Activated CD4-positive, CD25-positive, alpha-beta regulatory T cell treated with anti-CD3 and anti-CD28 coated beads, Interleukin-2, amount 50 U/mL, for 16 hours (primary cell): ENCODE data around the gene KIAA1217.
"Not testable (repeated sequence)": the region's sequence is repeated elsewhere in the genome, so short reads cannot be mapped to it uniquely, and the experiment has no call there.

ENCODE experiments used
- DNase-seq: peaks from one replicate; pipeline ENCODE4 v3.0.0-alpha.2; 2020; ENCODE audit warnings: low read depth, low spot score

KIAA1217 gene

DNA sequence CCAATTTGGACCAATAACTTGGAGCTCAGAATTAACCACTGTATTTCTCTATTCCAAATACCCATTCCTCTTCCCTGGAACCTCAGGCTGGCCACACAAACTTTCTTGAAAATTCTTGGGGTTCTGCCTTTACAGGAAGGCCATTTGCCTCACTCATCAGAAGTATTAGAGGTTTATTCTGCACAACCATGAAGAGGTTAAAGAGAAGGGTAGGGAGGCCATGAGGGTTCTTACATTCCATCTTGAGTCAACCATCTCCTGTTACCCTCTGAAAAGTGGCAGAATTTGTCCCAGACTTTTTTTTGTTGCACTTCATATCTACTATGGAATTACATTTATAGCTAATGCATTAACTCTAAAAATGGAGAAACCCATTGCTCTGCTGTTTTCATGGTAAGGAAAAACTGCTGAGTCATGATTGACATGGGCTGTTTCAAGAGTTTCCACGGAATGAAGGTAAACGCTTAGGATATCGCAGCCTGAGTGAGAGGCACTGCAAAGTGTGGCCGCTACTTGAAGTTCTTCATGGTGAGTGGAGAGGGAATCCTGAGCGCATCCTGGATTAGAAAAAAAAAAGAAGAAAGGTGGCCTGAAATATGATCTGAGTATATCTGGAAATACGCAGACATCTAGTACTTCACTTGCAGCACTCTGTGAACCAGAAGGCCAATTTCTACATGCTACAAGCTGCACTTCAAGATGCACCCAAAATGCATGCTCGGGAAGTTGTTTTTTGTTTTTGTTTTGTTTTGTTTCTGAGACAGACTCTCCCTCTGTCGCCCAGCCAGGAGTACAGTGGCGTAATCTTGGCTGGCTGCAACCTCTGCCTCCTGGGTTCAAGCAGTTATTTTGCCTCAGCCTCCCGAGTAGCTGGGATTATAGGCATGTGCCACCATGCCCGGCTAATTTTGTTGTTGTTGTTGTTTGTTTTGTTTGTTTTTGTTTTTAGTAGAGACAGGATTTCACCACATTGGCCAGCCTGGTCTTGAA is 83.7 kb downstream of the KIAA1217 start:
- no peak for DNase-seq

DNA sequence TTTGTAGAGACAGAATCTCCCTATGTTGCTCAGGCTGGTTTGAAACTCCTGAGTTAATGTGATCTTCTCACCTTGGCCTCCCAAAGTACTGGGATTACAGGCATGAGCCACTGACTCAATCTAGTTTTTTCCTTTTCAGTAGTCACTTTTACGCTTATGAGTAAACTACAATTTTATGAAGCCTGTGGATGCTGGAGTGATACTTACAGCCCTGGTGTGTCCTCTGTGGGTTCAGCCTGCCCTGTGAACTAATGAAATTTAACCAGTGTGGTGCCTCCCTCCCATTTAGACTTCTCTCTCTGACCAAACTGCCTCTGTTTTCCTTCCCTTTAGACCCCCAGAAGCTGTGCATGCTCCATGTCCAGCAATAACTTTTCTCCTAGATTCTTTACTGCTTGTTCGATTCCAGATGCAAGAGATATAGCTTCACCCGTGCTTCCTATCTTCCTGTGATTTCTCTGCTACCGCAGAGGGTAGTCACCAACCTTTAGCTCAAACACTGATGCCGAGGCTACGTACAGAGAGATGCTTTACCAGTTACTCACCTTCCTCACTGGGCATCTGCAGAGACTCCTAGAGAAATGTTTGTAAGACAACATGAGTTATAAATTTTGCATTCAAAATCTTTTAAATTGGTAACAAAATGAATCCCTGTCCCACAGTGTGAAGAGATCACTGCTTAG is 90.8 kb downstream of the KIAA1217 start:
- DNase-seq: no peak

DNA sequence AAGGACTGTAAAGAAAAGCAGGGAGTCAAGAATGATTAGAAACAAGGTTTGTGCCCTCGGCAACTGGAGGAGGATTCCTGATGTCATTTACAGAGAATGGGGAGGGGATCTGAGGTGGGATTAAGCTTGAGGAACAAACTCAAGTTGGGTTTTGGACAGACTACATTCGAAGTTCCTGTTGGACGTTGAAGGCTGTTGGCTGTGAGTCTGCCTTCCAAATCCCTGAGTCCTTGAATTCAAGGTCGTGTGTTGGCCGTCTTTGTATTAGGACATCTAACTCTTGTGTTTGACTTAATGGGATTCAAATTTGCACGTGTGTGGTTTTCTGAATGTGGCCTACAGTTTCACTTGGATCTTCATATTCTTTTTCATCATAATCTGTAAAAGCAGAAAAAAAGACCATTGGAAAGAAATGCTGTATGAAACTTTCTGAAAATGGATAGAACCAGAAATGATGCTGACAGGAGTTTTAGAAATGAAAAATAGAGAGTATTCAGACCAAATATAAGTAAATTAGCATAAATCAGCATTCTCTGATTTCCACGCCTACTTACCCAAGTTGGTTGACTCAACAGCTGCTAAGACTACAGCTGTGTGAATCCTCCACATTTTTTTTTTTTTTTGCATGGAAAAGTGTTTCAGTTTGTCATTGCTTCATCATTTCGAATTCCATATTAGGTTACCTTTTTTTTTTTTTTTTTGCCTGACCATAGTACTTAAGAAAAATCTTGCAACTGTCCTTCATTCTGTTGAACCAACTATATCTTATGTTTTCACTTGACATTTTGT is 94.8 kb downstream of the KIAA1217 start:
- no peak for DNase-seq

DNA sequence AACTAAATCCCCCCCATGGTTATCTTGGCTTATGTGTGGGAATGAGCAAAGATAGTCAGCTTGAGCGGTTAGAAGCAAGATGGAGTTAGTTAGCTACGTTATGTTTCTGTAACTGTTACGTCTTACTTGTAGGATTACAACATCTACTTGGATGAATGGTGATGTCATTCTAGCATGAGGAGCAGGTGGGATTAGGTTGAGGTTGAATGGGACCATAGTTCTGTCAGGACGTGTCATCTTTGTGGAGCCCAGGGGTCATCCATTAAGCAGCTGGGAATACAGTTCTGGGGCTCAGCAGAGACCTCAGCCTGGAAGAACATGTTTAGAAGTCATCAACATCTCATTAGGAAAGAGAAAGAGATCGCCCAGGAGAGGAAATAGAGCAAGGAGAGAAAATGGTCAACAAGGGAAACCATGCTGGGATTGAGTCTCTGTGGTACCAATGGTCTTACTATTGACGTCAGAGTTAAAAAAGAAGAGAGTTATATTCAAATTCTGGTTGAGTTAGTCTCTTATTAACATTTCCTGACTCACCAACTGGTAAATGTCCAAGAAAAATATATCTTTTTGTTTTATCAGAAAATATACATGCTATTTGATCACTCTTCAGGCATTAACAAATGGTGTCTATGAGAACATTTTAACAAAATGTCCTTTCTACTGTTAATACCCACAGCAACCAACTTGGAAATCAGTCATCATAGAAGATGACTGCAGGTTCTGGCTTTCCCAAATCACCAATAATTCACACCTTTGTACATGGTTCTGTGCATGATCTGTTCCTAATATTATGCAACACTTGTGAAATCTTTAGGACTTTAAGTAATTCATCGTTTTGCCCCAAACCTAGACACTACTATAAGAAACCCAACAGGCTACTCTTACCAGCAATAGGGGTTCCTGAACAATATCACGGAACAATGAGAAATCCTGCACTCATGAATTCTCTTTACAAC is 96.9 kb downstream of the KIAA1217 start:
- DNase-seq: no peak

DNA sequence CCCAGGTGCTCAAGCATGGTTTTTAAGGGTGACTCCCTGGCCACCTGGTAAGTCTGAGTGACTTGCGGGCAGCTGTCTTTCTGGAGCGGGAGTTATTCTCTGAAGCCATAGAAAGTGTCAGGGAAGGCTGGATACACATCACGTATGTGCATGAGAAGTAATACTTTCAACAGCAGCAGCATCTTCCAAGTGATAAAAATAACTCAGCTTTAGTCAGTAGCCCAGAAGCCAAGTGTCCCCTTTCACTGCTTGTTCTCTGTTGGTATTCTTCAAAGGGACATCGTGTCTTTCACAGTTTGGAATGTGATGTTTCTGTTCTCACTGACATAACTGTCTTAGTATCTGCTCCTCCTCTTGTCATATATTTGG is 97.6 kb downstream of the KIAA1217 start:
- DNase-seq: no peak

DNA sequence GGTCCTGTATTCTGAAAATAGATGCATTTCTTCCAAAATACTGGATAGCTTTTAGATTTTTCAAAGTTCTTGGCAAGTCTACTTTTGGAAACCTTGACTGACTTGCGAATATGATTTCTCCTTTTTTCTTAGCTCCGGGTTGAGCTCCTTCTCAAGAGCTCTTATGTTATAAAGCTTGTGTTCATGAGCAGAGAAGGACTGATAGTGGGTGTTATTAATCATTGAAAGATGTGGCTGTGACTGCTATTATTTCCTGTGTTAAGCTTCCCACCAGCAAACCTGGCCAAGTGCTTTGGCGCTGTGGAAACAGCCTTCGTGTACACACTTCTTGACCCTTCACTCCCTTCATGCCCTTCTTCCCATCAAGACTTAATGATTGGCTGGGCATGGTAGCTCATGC is 98.2 kb downstream of the KIAA1217 start:
- no peak for DNase-seq

DNA sequence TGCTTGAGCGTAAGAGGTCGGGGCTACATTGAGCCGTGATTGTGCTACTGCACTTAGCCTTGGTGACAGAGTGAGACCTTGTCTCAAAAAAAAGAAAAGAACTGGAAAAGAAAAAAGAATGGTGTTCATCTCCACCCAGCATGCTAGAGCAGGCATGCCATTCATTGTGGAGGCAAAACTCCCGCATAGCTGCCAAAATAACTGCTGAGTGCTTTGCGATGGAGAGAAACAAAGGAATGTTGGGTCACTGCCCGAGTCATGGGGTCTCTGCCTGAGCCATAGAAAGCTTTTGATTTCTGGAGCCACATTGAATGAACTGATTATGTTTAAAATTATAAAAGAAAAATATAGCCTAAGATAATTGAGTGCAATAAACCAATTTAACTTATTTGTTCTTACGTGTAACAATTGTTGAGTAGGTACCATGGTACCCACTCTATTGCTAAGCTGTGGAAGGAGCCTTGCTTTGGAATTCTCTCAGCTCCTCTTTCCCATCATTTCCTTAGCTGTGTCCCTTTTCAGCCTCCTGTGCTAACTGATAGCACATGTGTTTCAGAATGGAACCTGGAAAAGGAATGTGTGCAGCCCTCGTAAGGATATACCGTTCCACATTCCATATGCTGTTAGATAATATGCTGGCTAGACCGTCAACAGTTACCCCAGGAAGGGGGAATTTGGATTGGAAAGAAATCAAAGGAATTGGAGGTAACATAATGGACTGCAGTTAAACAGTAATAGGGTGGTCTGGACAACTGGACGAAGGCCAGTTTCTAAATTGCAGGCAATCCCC is 99.0 kb downstream of the KIAA1217 start:
- DNase-seq: no peak

DNA sequence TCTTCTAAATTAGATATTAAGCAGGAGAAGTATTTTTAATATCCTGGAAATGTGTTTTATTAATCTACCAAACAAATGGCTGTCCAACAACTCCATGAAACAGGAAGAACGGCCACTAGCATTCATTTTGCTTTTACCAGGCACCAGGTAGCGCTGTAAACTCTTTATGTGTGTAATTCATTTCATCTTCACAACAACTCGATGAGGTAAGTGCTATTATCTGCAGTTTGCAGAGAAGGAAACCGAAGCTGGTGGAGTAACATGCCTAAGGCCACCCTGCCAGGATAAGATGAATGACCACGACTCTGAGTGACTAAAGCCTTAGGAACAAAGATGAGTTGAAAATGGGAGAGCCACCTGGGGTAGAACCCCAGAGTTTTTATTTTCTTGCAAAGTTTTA is 101.2 kb downstream of the KIAA1217 start:
- no peak for DNase-seq

DNA sequence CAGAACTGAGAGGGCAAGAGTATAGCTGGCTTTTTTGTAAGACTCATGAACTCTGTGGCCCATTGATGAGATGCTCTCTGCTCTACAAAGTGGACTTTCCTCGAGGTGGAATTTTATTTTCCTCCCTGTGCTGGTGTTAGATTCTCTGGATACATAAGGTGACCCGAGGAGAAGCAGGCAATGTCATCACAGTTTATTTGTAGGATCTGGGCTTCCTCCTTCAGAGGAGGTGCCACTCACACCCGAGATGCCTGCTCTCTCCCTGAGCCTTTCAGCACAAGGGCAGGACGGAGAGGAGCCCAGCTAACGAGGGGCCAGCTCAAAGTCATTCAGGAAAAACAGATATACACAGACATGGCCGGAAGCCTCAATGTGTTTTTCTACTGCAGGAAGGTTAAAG is 103.0 kb downstream of the KIAA1217 start:
- no peak for DNase-seq

DNA sequence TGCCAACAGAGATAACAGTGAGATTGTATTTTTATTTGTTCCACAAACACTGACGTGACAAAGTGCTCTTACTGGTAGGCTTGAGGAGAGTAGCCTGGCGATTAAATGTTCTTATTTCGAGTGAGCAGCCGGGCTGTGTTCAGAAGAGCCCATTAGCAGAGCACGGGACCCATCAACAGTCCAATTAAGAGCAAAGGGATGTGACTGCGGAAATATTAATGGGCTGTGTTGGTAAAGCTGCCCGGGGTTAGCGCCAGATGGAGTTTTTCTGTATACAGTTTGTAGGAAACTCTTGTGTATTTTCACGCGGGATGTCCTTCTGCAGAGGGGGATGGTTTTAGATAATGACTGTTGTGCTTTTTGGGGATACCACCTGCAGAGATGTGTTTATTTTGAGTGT is 104.3 kb downstream of the KIAA1217 start:
- no peak for DNase-seq

DNA sequence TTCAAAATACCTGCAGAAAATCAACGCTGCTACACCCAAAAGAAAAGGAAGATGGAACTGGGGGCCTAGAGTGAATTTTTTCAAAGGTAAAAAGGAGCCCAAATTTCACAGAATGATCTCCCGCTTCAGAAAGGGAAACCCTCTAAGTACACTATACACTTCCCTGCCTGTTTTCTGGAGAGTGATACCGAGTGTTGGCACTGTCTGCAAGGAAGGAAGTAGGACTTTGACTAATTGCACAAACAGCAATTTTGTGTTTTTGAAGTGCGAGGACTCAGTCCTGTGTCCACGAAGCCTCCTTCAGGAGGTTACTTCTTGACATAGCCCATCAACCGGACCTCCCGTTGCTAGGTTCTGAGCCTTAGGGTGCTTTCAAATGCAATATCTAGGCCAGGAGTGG is 106.3 kb downstream of the KIAA1217 start:
- DNase-seq: no peak

DNA sequence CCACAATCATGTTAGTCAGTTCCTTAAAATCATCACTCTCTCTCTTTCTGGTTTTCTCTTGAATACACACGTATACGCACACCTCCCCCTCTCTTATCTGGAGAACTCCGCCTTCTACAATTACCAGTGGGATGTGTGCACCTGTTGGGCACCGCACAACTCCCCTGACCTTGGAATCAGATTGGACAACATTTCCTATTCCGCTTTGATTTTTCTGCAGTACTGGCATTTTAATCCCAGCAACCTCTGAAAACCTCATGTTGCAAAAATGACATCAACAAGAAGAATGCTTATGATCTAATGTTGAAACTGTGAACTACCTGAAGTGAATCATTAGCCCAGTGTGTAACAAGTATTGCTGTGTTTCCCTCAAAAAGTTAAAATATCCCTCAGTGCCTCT is 109.6 kb downstream of the KIAA1217 start:
- DNase-seq: no peak

DNA sequence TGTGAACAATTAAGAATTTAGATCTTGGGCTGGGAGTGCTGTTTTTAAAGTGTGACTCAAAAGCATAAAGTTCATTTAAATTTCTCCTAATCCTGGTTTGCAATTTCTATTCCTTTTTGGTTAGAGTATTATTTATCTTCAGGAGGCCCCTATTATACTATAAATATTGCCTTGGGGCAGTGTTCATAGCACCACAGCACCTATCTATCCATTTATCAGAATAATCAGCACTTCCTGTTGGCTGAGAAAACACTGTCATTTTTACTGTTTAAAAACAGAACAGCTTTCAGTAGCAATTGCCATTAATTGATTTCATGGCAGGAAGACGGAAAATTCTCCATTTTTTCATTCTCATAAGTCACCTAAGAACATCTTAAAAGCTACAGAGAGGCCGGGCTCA is 111.4 kb downstream of the KIAA1217 start:
- DNase-seq: no peak

DNA sequence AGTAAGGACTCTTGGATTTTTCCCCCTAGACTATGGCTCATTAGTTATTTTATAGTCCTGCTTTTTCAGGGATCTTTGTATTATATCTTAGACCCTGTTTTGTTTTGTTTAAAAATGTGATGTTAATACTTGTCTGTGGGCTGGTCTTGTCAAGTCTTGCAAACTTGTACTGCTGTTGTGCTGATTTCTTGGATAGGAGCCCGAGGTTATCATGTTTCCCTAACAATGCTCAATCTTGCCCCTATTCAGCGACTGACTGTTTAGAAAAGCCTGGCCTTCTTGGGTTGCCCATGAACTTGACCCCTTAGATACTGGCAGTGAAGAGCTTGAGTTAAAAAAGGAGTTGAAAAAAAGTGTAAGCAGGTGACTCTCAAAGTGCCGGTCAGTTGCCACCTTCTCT is 115.7 kb downstream of the KIAA1217 start:
- DNase-seq: no peak

DNA sequence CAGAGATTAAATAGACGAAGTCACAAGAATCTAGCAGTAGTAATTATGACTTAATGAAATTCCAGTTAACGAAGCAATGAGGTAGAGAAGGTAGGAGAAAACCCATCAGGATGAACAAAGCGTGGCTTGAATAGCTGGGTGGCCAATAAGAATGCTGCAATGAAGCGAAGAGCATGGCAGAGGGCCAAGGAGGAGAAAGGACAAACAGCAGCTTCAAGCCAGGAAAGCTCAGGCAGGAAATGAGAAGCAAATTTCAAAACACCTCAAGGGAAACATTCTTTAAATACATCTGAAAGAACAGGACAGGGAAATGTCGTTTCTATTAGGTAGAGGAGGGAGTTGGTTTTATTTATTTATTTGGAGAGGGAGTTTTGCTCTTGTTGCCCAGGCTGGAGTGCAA is 122.5 kb downstream of the KIAA1217 start:
- DNase-seq: no peak

DNA sequence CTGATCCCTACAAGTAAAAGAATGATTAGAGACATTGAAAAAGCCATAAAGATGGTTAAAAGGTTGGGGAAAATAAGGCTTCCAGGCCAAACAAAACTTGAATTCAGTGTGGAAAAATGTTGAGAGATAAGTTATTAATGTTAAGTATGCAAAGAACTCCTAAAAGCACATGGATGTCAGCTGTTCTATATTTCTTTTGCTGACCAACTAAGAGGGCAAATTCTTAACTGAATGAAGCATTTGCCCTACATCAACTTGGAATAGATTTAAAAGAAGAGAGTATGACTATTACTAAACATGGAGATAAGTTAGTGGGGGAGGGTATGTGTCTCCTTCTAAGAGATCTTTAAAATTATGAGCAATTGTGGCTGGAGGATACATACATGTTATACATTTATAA is 124.8 kb downstream of the KIAA1217 start:
- DNase-seq: no peak

DNA sequence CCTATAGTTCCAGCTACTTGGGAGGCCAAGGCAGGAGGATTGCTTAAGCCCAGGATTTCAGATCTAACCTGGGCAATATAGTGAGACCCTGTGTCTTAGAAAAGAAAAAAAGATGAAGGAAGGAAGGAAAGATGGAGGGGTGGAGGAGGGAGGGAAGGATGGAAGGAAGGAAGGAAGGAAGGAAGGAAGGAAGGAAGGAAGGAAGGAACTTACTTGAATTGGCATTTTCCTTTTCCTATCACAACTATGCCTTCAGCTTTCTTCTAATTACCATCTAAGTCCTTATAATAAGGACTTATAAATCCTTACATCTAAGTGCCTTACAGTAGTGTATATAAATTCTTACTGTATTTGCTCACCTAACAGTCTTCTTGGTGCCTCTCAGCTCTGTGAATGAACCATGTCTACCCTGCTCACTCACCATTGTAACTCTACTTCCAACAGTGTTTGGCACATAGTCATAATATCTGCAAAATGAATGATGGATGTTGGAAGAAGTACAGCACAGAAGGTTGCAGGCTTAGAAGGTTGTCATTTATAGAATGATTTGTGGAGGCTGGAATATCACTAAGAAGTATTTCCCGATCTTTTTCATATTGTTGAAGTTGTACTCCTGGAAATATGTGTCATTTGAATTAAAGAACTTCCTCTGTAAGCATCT is 125.5 kb downstream of the KIAA1217 start:
- no peak for DNase-seq

DNA sequence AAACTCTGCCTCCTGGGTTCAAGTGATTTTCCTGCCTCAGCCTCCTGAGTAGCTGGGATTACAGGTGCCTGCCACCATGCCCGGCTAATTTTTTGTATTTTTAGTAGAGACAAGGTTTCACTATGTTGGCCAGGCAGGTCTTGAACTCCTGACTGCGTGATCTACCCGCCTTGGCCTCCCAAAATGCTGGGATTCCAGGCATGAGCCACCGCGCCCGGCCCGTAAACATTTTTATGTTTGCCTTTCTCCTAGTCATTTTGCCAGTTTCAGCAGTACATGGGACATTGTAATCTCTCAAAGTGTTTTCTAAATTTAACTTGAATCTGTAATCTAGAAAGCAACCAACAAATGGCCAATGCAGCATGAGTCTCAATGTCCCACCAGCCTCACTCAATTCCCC is 128.8 kb downstream of the KIAA1217 start:
- not testable (repeated sequence) for DNase-seq

DNA sequence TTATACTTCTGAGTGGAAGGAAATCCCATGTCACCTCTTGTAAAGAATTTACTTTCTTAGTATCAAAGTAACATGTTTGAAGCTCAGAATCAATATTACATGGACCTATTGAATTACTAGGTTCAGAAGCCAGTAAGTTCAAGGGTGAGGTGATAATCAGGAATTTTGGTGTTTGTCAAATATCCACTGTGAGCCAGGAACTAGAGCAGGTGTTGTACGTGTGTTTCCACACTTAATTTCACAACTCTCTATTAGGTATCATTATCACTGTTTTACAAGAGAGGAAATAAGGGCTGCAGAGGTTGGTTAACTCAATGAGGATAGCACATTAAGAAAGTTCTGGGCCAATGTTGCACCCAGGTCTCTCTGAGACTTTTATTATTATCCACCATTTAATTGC is 130.4 kb downstream of the KIAA1217 start:
- no peak for DNase-seq

DNA sequence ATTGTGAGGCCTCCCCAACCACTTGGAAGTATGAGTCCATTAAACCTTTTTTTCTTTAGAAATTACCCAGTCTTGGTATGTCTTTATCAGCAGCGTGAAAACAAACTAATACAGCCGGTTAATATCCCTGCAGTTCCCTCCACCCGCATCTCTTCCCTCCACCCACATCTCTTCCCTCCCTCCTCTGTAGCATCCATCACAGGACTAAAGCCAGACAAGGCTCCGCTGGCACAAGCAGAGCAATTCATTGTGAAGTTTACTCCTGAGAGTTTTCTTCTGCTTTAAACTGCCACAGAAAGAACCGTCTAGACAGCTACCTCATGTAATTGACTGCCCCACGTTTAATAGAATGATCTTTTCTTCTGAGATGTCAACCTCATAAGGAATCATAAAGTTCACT is 131.5 kb downstream of the KIAA1217 start:
- DNase-seq: no peak
